Peyer's patch (tissue), 4 donors: ENCODE results near the gene CAND2.

Experiments used
- CTCF ChIP-seq, 6 experiments: fragments of 450-650 bp in 4 of 6; fragments of 200-600 bp in 2 of 6; sonication (generic) in 1 of 6; IDR thresholded peaks; one replicate each; pipeline ENCODE4 v1.5.1; 2017 to 2019; ENCODE audit warnings: antibody characterized with exemption in 6 of 6, mild to moderate bottlenecking in 3 of 6, moderate library complexity in 1 of 6
- POLR2A ChIP-seq, 2 donors: fragments of 450-650 bp; IDR thresholded peaks; one replicate each; pipeline ENCODE4 v1.5.1; 2017; ENCODE audit warnings: antibody characterized with exemption in 2 of 2, mild to moderate bottlenecking in 2 of 2, moderate library complexity in 2 of 2

GRCh38 chr3:12884186-12884680 lies 87.8 kb downstream of the CAND2 start:
- TF ChIP-seq CTCF (IDR thresholded peaks at IDR 0.05) (no peak), POLR2A (IDR thresholded peaks at IDR 0.05) (no peak)
